HepG2 (cell line): ENCODE measurements around the gene DEPDC1B. TPM values are rescaled to one million over a fixed set of nuclear protein-coding genes. Genes with fewer than 3 reads are reported as not detected.

Source experiments
- ATAC-seq: fragments of 200-7000 bp; cut with Tn5 transposase; 3 replicates; pipeline ENCODE4 v1.9.1; 2020; ENCODE audit warnings: mild to moderate bottlenecking, moderate library complexity
- BruUV-seq: library from RNA; stranded (reverse); fragments of 400-500 nt; replicated peaks from 2 replicates; lab custom pipeline; 2021; lab: Mats Ljungman, UMichigan
- CTCF ChIA-PET: fragments of 300-600 bp; formaldehyde crosslinking; extraction: SDS; loops from one replicate; lab custom pipeline; 2021; ENCODE audit warnings: low total read pairs, inconsistent platforms, low intra/inter-chr PET ratio; lab: Yijun Ruan, JAX
- POLR2A ChIA-PET: fragments of 350-600 bp; sonication (Branson Sonifier 250); formaldehyde crosslinking; loops from one replicate; lab custom pipeline; 2020; ENCODE audit warnings: antibody characterized with exemption, inconsistent platforms; lab: Yijun Ruan, JAX
- DNase-seq: peaks from one replicate; pipeline ENCODE4 v3.0.0-alpha.2; 2015; ENCODE audit warnings: low spot score
- FAIRE-seq: peaks from 3 replicates; lab custom pipeline; 2011; peaks lifted over from hg19 to GRCh38; lab: Jason Lieb, UNC
- H2AFZ ChIP-seq: one replicate; pipeline ENCODE4 v1.6.1; 2011; ENCODE audit warnings: low read length, inconsistent platforms
- H3K27ac ChIP-seq: fragments of 300-600 bp; 3 replicates; pipeline ENCODE4 v1.8.0; 2011; ENCODE audit warnings: mixed run types, mild to moderate bottlenecking, mixed read lengths, low read length, inconsistent platforms; ENCODE audit not compliant: insufficient read depth; ENCODE audit errors: extremely low read length
- H3K27me3 ChIP-seq, 2 experiments: fragments of 200-600 bp in 1 of 2; 2 replicates in 1 of 2; 3 replicates in 1 of 2; pipeline versions ENCODE4 v1.6.0 to v1.8.0; 2011; ENCODE audit warnings: low read length in 2 of 2, mild to moderate bottlenecking in 2 of 2, moderate library complexity in 2 of 2, inconsistent platforms in 1 of 2; ENCODE audit not compliant: insufficient read depth in 2 of 2, control insufficient read depth in 1 of 2
- H3K36me3 ChIP-seq, 2 experiments: fragments of 200-600 bp in 1 of 2; replicated peaks in 1 of 2; 2 replicates in 1 of 2; 3 replicates in 1 of 2; pipeline versions ENCODE4 v1.5.1 to v1.8.0; 2011; ENCODE audit warnings: low read length in 2 of 2, inconsistent platforms in 1 of 2; ENCODE audit not compliant: insufficient read depth in 2 of 2, control insufficient read depth in 1 of 2
- H3K4me1 ChIP-seq: 2 replicates; pipeline ENCODE4 v1.5.1; 2012; ENCODE audit warnings: low read length, inconsistent platforms; ENCODE audit not compliant: insufficient read depth
- H3K4me2 ChIP-seq: 2 replicates; pipeline ENCODE4 v1.6.0; 2011; ENCODE audit warnings: low read depth, low read length, inconsistent platforms
- H3K4me3 ChIP-seq, 3 experiments: fragments of 200-600 bp in 1 of 3; sonication (generic), shearing (Covaris generic) in 1 of 3; replicated peaks in 1 of 3; 2 replicates each; pipeline ENCODE4 v1.5.1; 2011 to 2016; ENCODE audit warnings: low read length in 3 of 3, inconsistent platforms in 2 of 3, low read depth in 2 of 3, mild to moderate bottlenecking in 2 of 3, control low read depth in 1 of 3, mixed read lengths in 1 of 3; ENCODE audit not compliant: insufficient read depth in 1 of 3
- H3K79me2 ChIP-seq: one replicate; pipeline ENCODE4 v1.6.1; 2011; ENCODE audit warnings: low read length, inconsistent platforms; ENCODE audit not compliant: insufficient read depth
- H3K9ac ChIP-seq: 2 replicates; pipeline ENCODE4 v1.6.0; 2011; ENCODE audit warnings: mild to moderate bottlenecking, low read depth, low read length, inconsistent platforms; ENCODE audit not compliant: insufficient read depth
- H3K9me3 ChIP-seq: 2 replicates; pipeline ENCODE4 v1.5.1; 2012; ENCODE audit warnings: mild to moderate bottlenecking, low read length
- H4K20me1 ChIP-seq: 2 replicates; pipeline ENCODE4 v1.6.0; 2011; ENCODE audit warnings: inconsistent platforms, mild to moderate bottlenecking, low read length, moderate library complexity; ENCODE audit not compliant: insufficient read depth
- CHCHD3 ChIP-seq: sonication (generic); formaldehyde crosslinking; IDR thresholded peaks from 2 replicates; pipeline ENCODE4 v1.8.0; 2022; ENCODE audit warnings: mild to moderate bottlenecking, missing genetic modification reagents, moderate library complexity
- PITX1 ChIP-seq: sonication (generic); formaldehyde crosslinking; IDR thresholded peaks from 2 replicates; pipeline ENCODE4 v1.5.1; 2020; ENCODE audit warnings: mild to moderate bottlenecking, missing genetic modification reagents
- REL ChIP-seq: sonication (generic); formaldehyde crosslinking; conservative IDR thresholded peaks from 2 replicates; pipeline ENCODE4 v1.8.0; 2022; ENCODE audit warnings: mild to moderate bottlenecking, missing genetic modification reagents, moderate library complexity
- SIX1 ChIP-seq: sonication (generic); formaldehyde crosslinking; IDR thresholded peaks from 2 replicates; pipeline ENCODE4 v1.4.0; 2020; ENCODE audit warnings: missing genetic modification reagents, borderline replicate concordance
- ZFP36 ChIP-seq: fragments of 150-350 bp; IDR thresholded peaks from 2 replicates; pipeline ENCODE4 v1.6.1; 2018; ENCODE audit warnings: borderline replicate concordance, low read length, low read depth; ENCODE audit not compliant: partially characterized antibody
- ZNF317 ChIP-seq: sonication (generic); formaldehyde crosslinking; IDR thresholded peaks from 2 replicates; pipeline ENCODE4 v1.5.0; 2020; ENCODE audit warnings: mild to moderate bottlenecking, missing genetic modification reagents
- ZNF335 ChIP-seq: sonication (generic); formaldehyde crosslinking; IDR thresholded peaks from 2 replicates; pipeline ENCODE4 v1.4.0; 2020; ENCODE audit warnings: missing genetic modification reagents
- ZNF546 ChIP-seq: sonication (generic); formaldehyde crosslinking; conservative IDR thresholded peaks from 2 replicates; pipeline ENCODE4 v1.8.1; 2023; ENCODE audit warnings: mild to moderate bottlenecking, missing genetic modification reagents
- ZNF782 ChIP-seq: sonication (generic); formaldehyde crosslinking; IDR thresholded peaks from 2 replicates; pipeline ENCODE4 v1.4.0; 2020; ENCODE audit warnings: missing genetic modification reagents, mild to moderate bottlenecking, borderline replicate concordance
- WGBS: methylation state at CpG from one replicate; pipeline ENCODE4 v1.1.6; 2017; ENCODE audit warnings: low lambda C conversion rate; 5-methylcytosine and 5-hydroxymethylcytosine counted together
- in situ Hi-C: cut with HindIII; loops from 2 replicates; pipeline ENCODE4 v1.10.0; 2017; ENCODE audit warnings: low pct_unique_long_range_greater_than_20kb; ENCODE audit not compliant: extremely low pct_ligation_motif_present
- intact Hi-C: fragments of 100-400 bp; cut with micrococcal nuclease; formaldehyde crosslinking; loops from one replicate; pipeline ENCODE4 v1.10.0; 2022; ENCODE audit not compliant: unreplicated experiment
- polyA plus RNA-seq, 8 experiments: library from polyadenylated mRNA; depleted of rRNA in 3 of 8; stranded (reverse) in 7 of 8; unstranded in 1 of 8; fragments of >200 nt; fragmentation: Illumina TruSeq in 4 of 8; extraction: Trizol in 4 of 8; gene quantifications; 2 replicates each; pipeline versions ENCODE4 v1.2.1 to v1.2.3, GENCODE V29; 2011 to 2016; ENCODE audit warnings: low read depth in 4 of 8, missing spikeins in 1 of 8, mixed read lengths in 1 of 8; ENCODE audit not compliant: insufficient read depth in 1 of 8
- total RNA-seq, 5 experiments: library from RNA; depleted of rRNA; stranded (reverse); fragments of >200 nt; fragmentation: Illumina TruSeq; extraction: Trizol; gene quantifications; 2 replicates each; pipeline ENCODE4 v1.2.3, GENCODE V29; 2016; ENCODE audit warnings: low read depth in 1 of 5
- TF ChIP-seq, protein P1 (sequence below): sonication (generic); formaldehyde crosslinking; IDR thresholded peaks from 2 replicates; pipeline ENCODE4 v1.8.1; 2022; ENCODE audit warnings: low read depth, mild to moderate bottlenecking, missing genetic modification reagents
- TF ChIP-seq, protein P2 (sequence below), 2 experiments: sonication (generic) in 1 of 2; formaldehyde crosslinking in 1 of 2; IDR thresholded peaks; 2 replicates each; pipeline versions ENCODE4 v1.4.0 to v1.6.1; 2018 to 2020; ENCODE audit warnings: missing genetic modification reagents in 2 of 2, borderline replicate concordance in 1 of 2, low read depth in 1 of 2, mild to moderate bottlenecking in 1 of 2, missing biosample characterization in 1 of 2
- TF ChIP-seq, protein P3 (sequence below): sonication (generic); formaldehyde crosslinking; IDR thresholded peaks from 2 replicates; pipeline ENCODE4 v1.8.0; 2022; ENCODE audit warnings: missing genetic modification reagents, mild to moderate bottlenecking, borderline replicate concordance
- TF ChIP-seq, protein P4 (sequence below): sonication (generic); formaldehyde crosslinking; IDR thresholded peaks from 2 replicates; pipeline ENCODE4 v1.4.0; 2020; ENCODE audit warnings: mild to moderate bottlenecking, missing genetic modification reagents, borderline replicate concordance
- TF ChIP-seq, protein P5 (sequence below): sonication (generic); formaldehyde crosslinking; IDR thresholded peaks from 2 replicates; pipeline ENCODE4 v1.9.0; 2022; ENCODE audit warnings: low read depth, missing genetic modification reagents

DEPDC1B gene
- total and polyA plus RNA-seq, 2 of the 13 experiments (the other 11 are each of a cell fraction or from before 2014, with no cell fraction given) = 29.5 to 51.3 TPM

DNA sequence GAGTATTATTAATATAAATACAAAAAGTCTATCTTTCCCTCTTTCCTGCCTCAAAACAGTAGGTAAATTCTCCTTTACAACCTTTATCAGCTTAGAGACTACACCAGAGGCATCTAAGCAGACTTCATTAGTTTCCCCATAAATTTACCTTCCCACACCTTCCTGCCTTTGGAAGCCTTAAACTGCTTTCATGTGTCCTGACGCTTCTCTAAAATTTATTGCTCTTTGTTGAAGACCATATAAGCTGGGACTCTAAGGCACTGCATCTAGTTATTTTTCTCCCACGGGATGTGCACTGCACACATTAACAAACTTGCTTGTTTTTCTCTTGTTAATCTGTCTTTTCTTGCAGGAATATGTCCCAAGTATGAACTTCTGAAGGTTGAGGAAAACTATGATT lies 51.8 kb downstream of the DEPDC1B start (continued):
- TF ChIP-seq, protein P1, sequence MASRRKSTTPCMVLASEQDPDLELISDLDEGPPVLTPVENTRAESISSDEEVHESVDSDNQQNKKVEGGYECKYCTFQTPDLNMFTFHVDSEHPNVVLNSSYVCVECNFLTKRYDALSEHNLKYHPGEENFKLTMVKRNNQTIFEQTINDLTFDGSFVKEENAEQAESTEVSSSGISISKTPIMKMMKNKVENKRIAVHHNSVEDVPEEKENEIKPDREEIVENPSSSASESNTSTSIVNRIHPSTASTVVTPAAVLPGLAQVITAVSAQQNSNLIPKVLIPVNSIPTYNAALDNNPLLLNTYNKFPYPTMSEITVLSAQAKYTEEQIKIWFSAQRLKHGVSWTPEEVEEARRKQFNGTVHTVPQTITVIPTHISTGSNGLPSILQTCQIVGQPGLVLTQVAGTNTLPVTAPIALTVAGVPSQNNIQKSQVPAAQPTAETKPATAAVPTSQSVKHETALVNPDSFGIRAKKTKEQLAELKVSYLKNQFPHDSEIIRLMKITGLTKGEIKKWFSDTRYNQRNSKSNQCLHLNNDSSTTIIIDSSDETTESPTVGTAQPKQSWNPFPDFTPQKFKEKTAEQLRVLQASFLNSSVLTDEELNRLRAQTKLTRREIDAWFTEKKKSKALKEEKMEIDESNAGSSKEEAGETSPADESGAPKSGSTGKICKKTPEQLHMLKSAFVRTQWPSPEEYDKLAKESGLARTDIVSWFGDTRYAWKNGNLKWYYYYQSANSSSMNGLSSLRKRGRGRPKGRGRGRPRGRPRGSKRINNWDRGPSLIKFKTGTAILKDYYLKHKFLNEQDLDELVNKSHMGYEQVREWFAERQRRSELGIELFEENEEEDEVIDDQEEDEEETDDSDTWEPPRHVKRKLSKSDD (CRISPR knock-in tag) = no peak
- TF ChIP-seq REL (CRISPR knock-in tag) = no peak
- TF ChIP-seq ZNF546 = no peak
- TF ChIP-seq ZNF782 (CRISPR knock-in tag) = no peak
- TF ChIP-seq ZNF335 (CRISPR knock-in tag) = no peak
- TF ChIP-seq ZFP36 = no peak
- TF ChIP-seq ZNF317 = no peak

DNA sequence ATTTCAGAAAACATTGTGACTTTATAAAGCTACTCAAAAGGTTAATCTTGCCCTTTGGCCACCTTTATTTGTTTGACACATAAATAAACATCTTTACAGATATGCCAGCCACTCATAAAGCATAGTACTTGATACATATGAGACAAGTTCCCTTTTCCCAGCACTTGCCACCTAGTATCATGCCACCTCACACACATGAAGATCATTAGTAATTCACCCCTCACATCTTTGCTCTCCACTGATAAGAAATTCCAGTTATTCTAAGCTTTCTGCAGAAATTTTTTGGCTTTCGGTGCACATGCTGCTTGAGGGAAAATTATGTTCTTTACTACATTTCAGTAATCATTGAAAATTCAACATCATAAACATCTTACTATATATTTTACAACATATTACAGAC lies 59.1 kb downstream of the DEPDC1B start:
- intact Hi-C loops (no loop called here), in situ Hi-C loops (no loop called here)
- H3K4me1 ChIP-seq = no peaks in the 10 kb centered on the region
- H3K27ac ChIP-seq = no peak overlapping the region
- DNase-seq (no peak), FAIRE-seq (no peak), ATAC-seq (no peak)
- H3K9ac ChIP-seq = no peak overlapping the region
- no peaks in the 10 kb centered on the region for H3K27me3 ChIP-seq
- POLR2A ChIA-PET = no interaction called here
- no peak overlapping the region for H3K4me3 ChIP-seq
- 100% methylated on average over 1 of the region's 1 CpG for WGBS
- BruUV-seq = no TSS peak
- CTCF ChIA-PET = no interaction called here
- H2AFZ ChIP-seq = no peak overlapping the region
- no peaks in the 10 kb centered on the region for H3K9me3 ChIP-seq
- H3K4me2 ChIP-seq = no peak overlapping the region
- no peaks in the 10 kb centered on the region for H3K79me2 ChIP-seq
- no peaks in the 10 kb centered on the region for H4K20me1 ChIP-seq
- peaks cover 13 to 72% of the 10 kb centered on the region in 2 experiments for H3K36me3 ChIP-seq
- TF ChIP-seq, protein P2, sequence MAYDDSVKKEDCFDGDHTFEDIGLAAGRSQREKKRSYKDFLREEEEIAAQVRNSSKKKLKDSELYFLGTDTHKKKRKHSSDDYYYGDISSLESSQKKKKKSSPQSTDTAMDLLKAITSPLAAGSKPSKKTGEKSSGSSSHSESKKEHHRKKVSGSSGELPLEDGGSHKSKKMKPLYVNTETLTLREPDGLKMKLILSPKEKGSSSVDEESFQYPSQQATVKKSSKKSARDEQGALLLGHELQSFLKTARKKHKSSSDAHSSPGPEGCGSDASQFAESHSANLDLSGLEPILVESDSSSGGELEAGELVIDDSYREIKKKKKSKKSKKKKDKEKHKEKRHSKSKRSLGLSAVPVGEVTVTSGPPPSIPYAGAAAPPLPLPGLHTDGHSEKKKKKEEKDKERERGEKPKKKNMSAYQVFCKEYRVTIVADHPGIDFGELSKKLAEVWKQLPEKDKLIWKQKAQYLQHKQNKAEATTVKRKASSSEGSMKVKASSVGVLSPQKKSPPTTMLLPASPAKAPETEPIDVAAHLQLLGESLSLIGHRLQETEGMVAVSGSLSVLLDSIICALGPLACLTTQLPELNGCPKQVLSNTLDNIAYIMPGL (CRISPR knock-in tag; IDR thresholded peaks at IDR 0.05; ENCODE audit: borderline replicate concordance in 1 of 2, low read depth in 1 of 2) = no peak
- TF ChIP-seq PITX1 (CRISPR knock-in tag) (no peak), CHCHD3 (CRISPR knock-in tag) (no peak), SIX1 (CRISPR knock-in tag) (no peak), ZNF782 (CRISPR knock-in tag) (no peak)
- TF ChIP-seq, protein P3, sequence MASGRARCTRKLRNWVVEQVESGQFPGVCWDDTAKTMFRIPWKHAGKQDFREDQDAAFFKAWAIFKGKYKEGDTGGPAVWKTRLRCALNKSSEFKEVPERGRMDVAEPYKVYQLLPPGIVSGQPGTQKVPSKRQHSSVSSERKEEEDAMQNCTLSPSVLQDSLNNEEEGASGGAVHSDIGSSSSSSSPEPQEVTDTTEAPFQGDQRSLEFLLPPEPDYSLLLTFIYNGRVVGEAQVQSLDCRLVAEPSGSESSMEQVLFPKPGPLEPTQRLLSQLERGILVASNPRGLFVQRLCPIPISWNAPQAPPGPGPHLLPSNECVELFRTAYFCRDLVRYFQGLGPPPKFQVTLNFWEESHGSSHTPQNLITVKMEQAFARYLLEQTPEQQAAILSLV = no peak
- TF ChIP-seq, protein P4, sequence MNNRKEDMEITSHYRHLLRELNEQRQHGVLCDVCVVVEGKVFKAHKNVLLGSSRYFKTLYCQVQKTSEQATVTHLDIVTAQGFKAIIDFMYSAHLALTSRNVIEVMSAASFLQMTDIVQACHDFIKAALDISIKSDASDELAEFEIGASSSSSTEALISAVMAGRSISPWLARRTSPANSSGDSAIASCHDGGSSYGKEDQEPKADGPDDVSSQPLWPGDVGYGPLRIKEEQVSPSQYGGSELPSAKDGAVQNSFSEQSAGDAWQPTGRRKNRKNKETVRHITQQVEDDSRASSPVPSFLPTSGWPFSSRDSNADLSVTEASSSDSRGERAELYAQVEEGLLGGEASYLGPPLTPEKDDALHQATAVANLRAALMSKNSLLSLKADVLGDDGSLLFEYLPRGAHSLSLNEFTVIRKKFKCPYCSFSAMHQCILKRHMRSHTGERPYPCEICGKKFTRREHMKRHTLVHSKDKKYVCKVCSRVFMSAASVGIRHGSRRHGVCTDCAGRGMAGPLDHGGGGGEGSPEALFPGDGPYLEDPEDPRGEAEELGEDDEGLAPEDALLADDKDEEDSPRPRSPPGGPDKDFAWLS (CRISPR knock-in tag) = no peak
- TF ChIP-seq, protein P5, sequence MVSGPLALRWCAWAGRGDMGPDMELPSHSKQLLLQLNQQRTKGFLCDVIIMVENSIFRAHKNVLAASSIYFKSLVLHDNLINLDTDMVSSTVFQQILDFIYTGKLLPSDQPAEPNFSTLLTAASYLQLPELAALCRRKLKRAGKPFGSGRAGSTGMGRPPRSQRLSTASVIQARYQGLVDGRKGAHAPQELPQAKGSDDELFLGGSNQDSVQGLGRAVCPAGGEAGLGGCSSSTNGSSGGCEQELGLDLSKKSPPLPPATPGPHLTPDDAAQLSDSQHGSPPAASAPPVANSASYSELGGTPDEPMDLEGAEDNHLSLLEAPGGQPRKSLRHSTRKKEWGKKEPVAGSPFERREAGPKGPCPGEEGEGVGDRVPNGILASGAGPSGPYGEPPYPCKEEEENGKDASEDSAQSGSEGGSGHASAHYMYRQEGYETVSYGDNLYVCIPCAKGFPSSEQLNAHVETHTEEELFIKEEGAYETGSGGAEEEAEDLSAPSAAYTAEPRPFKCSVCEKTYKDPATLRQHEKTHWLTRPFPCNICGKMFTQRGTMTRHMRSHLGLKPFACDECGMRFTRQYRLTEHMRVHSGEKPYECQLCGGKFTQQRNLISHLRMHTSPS = no peak
